Measurements from ENCODE around the gene EVPLL. TPM values are rescaled to one million over a fixed set of nuclear protein-coding genes. Genes with fewer than 3 reads are reported as not detected.

EVPLL gene
- total and polyA plus RNA-seq, 2 of the 4 experiments (the other 2 are of a cell fraction), result not detected

DNA sequence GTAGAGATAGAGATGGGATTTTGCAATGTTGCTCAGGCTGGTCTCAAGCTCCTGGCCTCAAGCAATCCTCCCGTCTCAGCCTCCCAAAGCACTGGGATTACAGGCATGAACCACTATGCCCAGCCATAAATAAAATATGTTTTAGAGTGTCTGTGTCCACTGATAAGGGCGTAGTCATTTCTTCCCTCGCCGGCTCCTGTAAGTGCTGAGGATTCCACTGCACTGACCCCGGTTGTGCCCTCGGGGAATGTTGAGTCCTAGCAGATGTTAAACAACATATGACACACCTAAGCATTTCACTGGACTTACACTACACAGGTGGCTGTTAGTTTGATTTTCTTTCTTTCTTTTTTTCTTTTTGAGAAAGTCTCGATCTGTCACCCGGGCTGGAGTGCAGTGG lies 8.6 kb upstream of the EVPLL start:
- ChIA-PET POLR2A (ENCODE audit: unreplicated experiment) (no interaction called here), CTCF (no interaction called here)
- BruUV-seq (replicated peaks), result no TSS peak
- Histone ChIP-seq H4K91ac (ENCODE audit: insufficient read depth, low read depth, low read length) (no peak overlapping the region), H2BK20ac (ENCODE audit: low read depth, low read length) (no peak overlapping the region), H3K4me3 (ENCODE audit: insufficient read depth, low read depth, low read length) (no peak overlapping the region), H2AK5ac (ENCODE audit: low read depth, low read length) (no peak overlapping the region), H3K23ac (ENCODE audit: low read depth, low read length) (no peak overlapping the region), H2AFZ (replicated peaks; ENCODE audit: low read length, poor library complexity) (no peak overlapping the region), H2BK15ac (ENCODE audit: low read depth, low read length) (no peak overlapping the region), H3K14ac (replicated peaks; ENCODE audit: low read depth, low read length) (no peak overlapping the region), H3K4ac (ENCODE audit: low read depth, low read length) (no peak overlapping the region), H4K20me1 (ENCODE audit: insufficient read depth, low read length) (no peaks in the 10 kb centered on the region), H3K36me3 (ENCODE audit: control insufficient read depth, insufficient read depth, low read length) (no peaks in the 10 kb centered on the region), H4K8ac (ENCODE audit: low read depth in 2 of 2, low read length in 2 of 2) (no peak overlapping the region), H3K4me2 (ENCODE audit: low read depth, low read length) (no peak overlapping the region), H3K56ac (ENCODE audit: extremely low read depth, insufficient read depth, low read length) (no peak overlapping the region), H3K27ac (ENCODE audit: insufficient read depth, low read length) (no peak overlapping the region), H2BK5ac (ENCODE audit: low read depth, low read length, poor library complexity, severe bottlenecking) (no peak overlapping the region), H3K27me3 (ENCODE audit: control insufficient read depth, insufficient read depth, low read length) (peaks cover 3% of the 10 kb centered on the region), H3K9me3 (ENCODE audit: control insufficient read depth, insufficient read depth, low read length) (no peaks in the 10 kb centered on the region), H3K9ac (ENCODE audit: low read depth, low read length) (no peak overlapping the region), H3K4me1 (ENCODE audit: control insufficient read depth, insufficient read depth, low read length) (0 out of 2 replicates have a peak, but pooled peaks cover 1% of the 10 kb centered on the region), H4K5ac (ENCODE audit: low read depth, low read length) (no peak overlapping the region), H2AK9ac (replicated peaks; ENCODE audit: low read depth, low read length, poor library complexity) (no peak overlapping the region), H3K9me1 (ENCODE audit: insufficient read depth, low read length) (no peaks in the 10 kb centered on the region), H2BK120ac (ENCODE audit: low read depth, low read length) (no peak overlapping the region), H3K18ac (ENCODE audit: low read depth, low read length) (no peak overlapping the region), H3K79me1 (ENCODE audit: low read depth in 1 of 2, low read length in 2 of 2) (no peaks in the 10 kb centered on the region)
- dilution Hi-C loops (cut with HindIII; ENCODE audit: low sequenced_read_pairs, unreplicated experiment) (no loop called here), in situ Hi-C loops (cut with MboI; ENCODE audit: low sequenced_read_pairs) (no loop called here), intact Hi-C loops (cut with micrococcal nuclease) (no loop called here)
- no peak for DNase-seq
- no CpG with 5 or more reads among the region's 8 CpGs for WGBS, 2 experiments (ENCODE audit: extremely low coverage in 2 of 2, insufficient read length in 1 of 2)
- no peak for TF ChIP-seq POLR2A (IDR thresholded peaks at IDR 0.05; ENCODE audit: low read depth, low read length)
- no peak for TF ChIP-seq FOS (IDR thresholded peaks at IDR 0.05; ENCODE audit: low read depth, low read length)
- no peak for TF ChIP-seq CHD1 (IDR thresholded peaks at IDR 0.05; ENCODE audit: low read depth, low read length)
- TF ChIP-seq, protein P1, sequence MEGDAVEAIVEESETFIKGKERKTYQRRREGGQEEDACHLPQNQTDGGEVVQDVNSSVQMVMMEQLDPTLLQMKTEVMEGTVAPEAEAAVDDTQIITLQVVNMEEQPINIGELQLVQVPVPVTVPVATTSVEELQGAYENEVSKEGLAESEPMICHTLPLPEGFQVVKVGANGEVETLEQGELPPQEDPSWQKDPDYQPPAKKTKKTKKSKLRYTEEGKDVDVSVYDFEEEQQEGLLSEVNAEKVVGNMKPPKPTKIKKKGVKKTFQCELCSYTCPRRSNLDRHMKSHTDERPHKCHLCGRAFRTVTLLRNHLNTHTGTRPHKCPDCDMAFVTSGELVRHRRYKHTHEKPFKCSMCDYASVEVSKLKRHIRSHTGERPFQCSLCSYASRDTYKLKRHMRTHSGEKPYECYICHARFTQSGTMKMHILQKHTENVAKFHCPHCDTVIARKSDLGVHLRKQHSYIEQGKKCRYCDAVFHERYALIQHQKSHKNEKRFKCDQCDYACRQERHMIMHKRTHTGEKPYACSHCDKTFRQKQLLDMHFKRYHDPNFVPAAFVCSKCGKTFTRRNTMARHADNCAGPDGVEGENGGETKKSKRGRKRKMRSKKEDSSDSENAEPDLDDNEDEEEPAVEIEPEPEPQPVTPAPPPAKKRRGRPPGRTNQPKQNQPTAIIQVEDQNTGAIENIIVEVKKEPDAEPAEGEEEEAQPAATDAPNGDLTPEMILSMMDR (conservative IDR thresholded peaks at IDR 0.05; ENCODE audit: low read depth, low read length), result no peak
- TF ChIP-seq RCOR1 (IDR thresholded peaks at IDR 0.05; ENCODE audit: insufficient replicate concordance, low read length), result no peak
- TF ChIP-seq CEBPB (IDR thresholded peaks at IDR 0.05; ENCODE audit: low read depth, low read length), result no peak
- no peak for TF ChIP-seq MAZ (IDR thresholded peaks at IDR 0.05; ENCODE audit: borderline replicate concordance, low read depth, low read length)
- TF ChIP-seq, protein P2, sequence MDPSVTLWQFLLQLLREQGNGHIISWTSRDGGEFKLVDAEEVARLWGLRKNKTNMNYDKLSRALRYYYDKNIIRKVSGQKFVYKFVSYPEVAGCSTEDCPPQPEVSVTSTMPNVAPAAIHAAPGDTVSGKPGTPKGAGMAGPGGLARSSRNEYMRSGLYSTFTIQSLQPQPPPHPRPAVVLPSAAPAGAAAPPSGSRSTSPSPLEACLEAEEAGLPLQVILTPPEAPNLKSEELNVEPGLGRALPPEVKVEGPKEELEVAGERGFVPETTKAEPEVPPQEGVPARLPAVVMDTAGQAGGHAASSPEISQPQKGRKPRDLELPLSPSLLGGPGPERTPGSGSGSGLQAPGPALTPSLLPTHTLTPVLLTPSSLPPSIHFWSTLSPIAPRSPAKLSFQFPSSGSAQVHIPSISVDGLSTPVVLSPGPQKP (IDR thresholded peaks at IDR 0.05; ENCODE audit: borderline replicate concordance, low read depth, low read length), result no peak
- ATAC-seq (ENCODE audit: low read depth), result no peak
